Sigmoid colon (tissue), 4 donors: Measurements from ENCODE around the gene SCN4A.

Experiments used
- CTCF ChIP-seq, 4 experiments: fragments of 450-650 bp in 3 of 4; fragments of 200-600 bp in 1 of 4; IDR thresholded peaks; one replicate each; pipeline ENCODE4 v1.5.1; 2016 to 2019; ENCODE audit warnings: antibody characterized with exemption in 4 of 4, mild to moderate bottlenecking in 3 of 4, moderate library complexity in 2 of 4
- POLR2A ChIP-seq, 2 donors: fragments of 450-650 bp; IDR thresholded peaks; one replicate each; pipeline ENCODE4 v1.6.1; 2016; ENCODE audit warnings: antibody characterized with exemption in 2 of 2, mild to moderate bottlenecking in 2 of 2, moderate library complexity in 2 of 2
- POLR2AphosphoS5 ChIP-seq, 4 donors: sonication (generic); formaldehyde crosslinking; IDR thresholded peaks; one replicate each; pipeline ENCODE4 v1.6.1; 2017; ENCODE audit warnings: antibody characterized with exemption in 4 of 4

DNA sequence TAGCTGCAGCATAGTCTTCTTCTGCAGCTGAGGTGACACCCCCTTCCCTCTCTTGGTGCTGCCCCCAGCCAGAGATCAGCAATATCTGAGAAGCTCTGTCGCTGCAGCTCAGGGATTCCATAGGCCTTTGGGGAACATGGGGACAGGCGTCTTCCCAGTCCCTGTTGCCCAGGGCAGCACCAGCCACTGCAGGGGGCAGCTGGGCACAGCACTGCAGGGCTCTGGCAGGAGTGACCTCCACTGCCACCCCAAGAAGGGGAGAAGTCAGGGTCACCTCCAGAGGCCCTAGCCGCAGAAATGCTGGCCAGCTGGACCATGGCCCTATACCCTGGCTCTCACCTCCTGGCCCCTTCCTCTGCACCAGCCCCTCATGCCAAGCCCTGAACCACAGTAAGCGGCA lies 16.9 kb downstream of the SCN4A start:
- TF ChIP-seq CTCF (IDR thresholded peaks at IDR 0.05), result no peak
- TF ChIP-seq POLR2A (IDR thresholded peaks at IDR 0.05), result no peak
- TF ChIP-seq POLR2AphosphoS5 (IDR thresholded peaks at IDR 0.05), result no peak
